Lower leg skin (tissue), 4 donors: ENCODE measurements around the gene STAMBPL1. TPM values are rescaled to one million over a fixed set of nuclear protein-coding genes. Genes with fewer than 3 reads are reported as not detected.

Experiments used
- DNase-seq, 2 donors: peaks; one replicate each; pipeline ENCODE4 v3.0.0-alpha.2; 2019; ENCODE audit warnings: low spot score in 2 of 2
- H3K4me3 ChIP-seq: fragments of 200-600 bp; sonication (generic); 2 replicates; pipeline ENCODE4 v1.5.1; 2017; ENCODE audit warnings: mild to moderate bottlenecking, low read depth; ENCODE audit not compliant: poor library complexity, severe bottlenecking
- POLR2A ChIP-seq, 2 donors: fragments of 450-650 bp; IDR thresholded peaks; one replicate each; pipeline ENCODE4 v1.6.1; 2016 to 2017; ENCODE audit warnings: antibody characterized with exemption in 2 of 2, mild to moderate bottlenecking in 1 of 2, moderate library complexity in 1 of 2
- WGBS, 2 donors: methylation state at CpG; one replicate each; pipeline ENCODE4 v1.1.5; 2018; 5-methylcytosine and 5-hydroxymethylcytosine counted together
- intact Hi-C: fragments of 100-400 bp; cut with DNase I; formaldehyde crosslinking; loops from one replicate; pipeline ENCODE4 v1.15.0; 2023; ENCODE audit warnings: low total_unique reads
- total RNA-seq, 4 donors: library from RNA; depleted of rRNA; stranded (reverse); fragments of >200 nt; gene quantifications; one replicate each; pipeline ENCODE4 v1.1.0, GENCODE V29; 2016
- TF ChIP-seq, protein P1 (sequence below), 3 donors: fragments of 450-650 bp; IDR thresholded peaks; one replicate each; pipeline ENCODE4 v1.5.1; 2016; ENCODE audit warnings: antibody characterized with exemption in 3 of 3, mild to moderate bottlenecking in 3 of 3, moderate library complexity in 2 of 3

Gene STAMBPL1
- total RNA-seq, 4 donors from 2014 or later = 6.9 to 16.2 (median 10.9) TPM

DNA sequence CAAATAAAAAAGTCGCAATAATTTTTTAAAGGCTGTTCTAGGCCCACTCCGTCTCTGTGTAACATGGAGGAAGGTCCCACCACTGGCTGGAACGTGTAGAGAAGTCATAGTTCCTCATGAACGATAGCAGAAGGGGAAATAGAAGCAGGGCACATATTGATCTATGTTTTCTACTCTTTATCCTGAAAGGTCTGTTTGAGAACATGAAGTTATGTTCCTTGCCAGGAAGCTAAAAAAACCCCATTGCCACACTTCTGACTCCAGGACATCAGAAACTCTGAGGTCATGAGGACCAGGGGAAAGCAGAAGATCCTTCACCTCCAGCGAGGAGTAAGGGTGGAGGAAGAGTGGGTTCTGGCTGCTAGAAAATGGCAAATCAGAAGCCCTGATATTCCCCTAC is 39.2 kb upstream of the STAMBPL1 start:
- TF ChIP-seq, protein P1, sequence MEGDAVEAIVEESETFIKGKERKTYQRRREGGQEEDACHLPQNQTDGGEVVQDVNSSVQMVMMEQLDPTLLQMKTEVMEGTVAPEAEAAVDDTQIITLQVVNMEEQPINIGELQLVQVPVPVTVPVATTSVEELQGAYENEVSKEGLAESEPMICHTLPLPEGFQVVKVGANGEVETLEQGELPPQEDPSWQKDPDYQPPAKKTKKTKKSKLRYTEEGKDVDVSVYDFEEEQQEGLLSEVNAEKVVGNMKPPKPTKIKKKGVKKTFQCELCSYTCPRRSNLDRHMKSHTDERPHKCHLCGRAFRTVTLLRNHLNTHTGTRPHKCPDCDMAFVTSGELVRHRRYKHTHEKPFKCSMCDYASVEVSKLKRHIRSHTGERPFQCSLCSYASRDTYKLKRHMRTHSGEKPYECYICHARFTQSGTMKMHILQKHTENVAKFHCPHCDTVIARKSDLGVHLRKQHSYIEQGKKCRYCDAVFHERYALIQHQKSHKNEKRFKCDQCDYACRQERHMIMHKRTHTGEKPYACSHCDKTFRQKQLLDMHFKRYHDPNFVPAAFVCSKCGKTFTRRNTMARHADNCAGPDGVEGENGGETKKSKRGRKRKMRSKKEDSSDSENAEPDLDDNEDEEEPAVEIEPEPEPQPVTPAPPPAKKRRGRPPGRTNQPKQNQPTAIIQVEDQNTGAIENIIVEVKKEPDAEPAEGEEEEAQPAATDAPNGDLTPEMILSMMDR (IDR thresholded peaks at IDR 0.05) = no peak
- TF ChIP-seq POLR2A (IDR thresholded peaks at IDR 0.05) = no peak
- intact Hi-C loops = no loop called here

DNA sequence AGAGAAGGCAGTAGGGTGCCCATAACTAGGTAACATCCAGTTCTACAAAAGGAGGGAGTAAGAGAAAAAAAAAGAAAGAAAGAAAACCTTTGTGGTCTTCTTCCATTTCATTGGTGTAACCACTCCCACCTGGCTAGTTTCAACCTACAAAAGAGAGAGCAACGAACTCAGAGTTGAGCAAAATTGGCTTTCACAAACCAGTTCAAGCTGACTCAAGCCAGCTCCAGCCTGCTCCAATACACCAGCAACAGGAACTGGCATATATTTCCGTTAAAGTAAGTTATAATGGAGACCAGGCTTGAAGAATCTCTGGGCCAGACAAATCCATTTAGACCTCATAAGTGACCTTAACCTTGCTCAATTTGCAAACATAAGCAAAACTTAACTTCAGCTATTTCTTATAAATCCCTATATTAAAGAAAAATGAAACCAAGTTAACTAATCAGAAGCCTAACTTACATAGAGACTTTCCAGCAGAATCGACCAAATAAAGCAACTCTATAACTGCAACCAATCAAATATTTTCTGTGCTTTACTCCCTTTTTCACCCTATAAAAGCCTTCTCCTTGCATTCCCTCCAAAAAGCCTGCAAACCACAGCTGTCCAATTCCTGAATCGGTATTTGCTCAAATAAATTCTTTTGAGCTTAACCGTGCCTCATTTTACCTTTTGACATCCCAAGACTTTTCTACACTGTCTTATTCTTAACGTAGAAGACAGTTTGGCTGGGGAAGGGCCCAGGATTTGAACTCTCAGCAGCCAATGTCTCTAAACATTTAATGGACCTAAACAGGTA is 38.5 kb upstream of the STAMBPL1 start:
- H3K4me3 ChIP-seq = no peak overlapping the region
- no peak for DNase-seq
- intact Hi-C loops = no loop called here
- WGBS, 2 donors = 64% methylated on average over 6 of the region's 6 CpGs
- TF ChIP-seq, protein P1 (IDR thresholded peaks at IDR 0.05) = no peak
- no peak for TF ChIP-seq POLR2A (IDR thresholded peaks at IDR 0.05)

More for the DNA sequence above, 39.2 kb upstream of the STAMBPL1 start:
- WGBS, 2 donors = 79 to 85% methylated on average over 5 of the region's 5 CpGs
- DNase-seq = no peak
- no peak overlapping the region for H3K4me3 ChIP-seq

DNA sequence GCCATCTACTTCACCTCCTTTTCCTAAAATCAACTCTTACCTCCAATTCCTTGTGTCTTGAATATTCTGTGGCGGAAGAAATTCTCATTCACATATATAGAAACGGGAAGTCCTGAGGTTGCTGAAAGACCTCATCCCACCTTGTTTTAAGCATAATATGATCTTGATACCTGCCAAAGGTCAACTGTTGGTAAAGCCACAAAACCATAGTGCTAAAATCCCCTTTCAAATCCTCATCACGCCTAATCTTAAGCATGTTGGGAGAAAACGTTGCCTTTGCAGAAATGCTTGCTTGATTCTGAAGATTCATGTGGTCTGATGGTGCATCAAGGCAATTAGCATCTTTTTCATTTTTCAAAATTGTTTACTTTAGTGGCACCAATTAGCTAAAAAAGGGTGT is 36.9 kb upstream of the STAMBPL1 start:
- DNase-seq = no peak
- 93 to 97% methylated on average over 4 of the region's 4 CpGs for WGBS, 2 donors
- H3K4me3 ChIP-seq = no peak overlapping the region
- intact Hi-C loops = no loop called here
- no peak for TF ChIP-seq POLR2A (IDR thresholded peaks at IDR 0.05)
- TF ChIP-seq, protein P1 (IDR thresholded peaks at IDR 0.05) = no peak

DNA sequence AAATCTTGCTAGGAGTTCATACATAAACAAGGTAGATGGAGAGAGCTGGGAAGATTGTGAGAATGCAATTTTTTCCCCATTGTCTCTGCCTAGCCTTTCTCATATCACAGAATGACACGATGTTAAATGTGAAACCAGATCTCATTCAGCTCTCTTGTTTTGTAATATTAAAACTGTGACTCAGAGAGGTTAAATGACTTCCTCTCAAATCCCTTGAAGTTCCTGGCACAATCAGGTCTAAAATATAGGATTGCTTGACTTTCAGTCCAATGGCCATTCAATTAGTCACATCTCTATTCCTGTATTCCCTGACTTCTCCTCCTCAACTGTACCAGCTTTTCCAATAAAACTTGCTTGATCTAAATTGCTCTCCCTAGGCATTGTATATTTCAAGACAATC is 31.5 kb upstream of the STAMBPL1 start:
- WGBS, 2 donors = 0 to 11% methylated on average over 1 of the region's 1 CpG
- no peak for TF ChIP-seq POLR2A (IDR thresholded peaks at IDR 0.05)
- TF ChIP-seq, protein P1 (IDR thresholded peaks at IDR 0.05) = no peak
- DNase-seq = no peak
- no peak overlapping the region for H3K4me3 ChIP-seq
- intact Hi-C loops = no loop called here

DNA sequence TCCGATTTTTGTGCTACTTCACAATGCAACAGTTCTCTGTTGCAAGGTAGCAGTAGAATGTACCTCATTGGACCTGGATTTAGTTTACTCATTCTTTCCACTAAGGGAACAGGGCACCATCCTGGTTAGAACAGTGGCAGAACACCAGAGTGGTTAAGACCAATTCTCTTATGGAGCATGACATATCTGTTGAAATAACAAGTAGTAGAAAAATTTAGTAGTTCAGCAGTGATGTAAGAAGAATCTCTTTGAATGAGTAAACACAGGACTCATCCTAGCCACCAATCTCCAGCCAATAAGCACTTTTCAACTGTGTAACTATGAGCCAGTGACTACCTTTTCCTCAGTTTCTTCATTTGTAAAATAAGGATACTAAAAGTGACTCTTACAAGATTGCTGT is 30.8 kb upstream of the STAMBPL1 start:
- no peak for DNase-seq
- TF ChIP-seq POLR2A (IDR thresholded peaks at IDR 0.05) = no peak
- TF ChIP-seq, protein P1 (IDR thresholded peaks at IDR 0.05) = no peak
- H3K4me3 ChIP-seq = no peak overlapping the region
- intact Hi-C loops = no loop called here
- 75 to 78% methylated on average over 1 of the region's 1 CpG for WGBS, 2 donors

DNA sequence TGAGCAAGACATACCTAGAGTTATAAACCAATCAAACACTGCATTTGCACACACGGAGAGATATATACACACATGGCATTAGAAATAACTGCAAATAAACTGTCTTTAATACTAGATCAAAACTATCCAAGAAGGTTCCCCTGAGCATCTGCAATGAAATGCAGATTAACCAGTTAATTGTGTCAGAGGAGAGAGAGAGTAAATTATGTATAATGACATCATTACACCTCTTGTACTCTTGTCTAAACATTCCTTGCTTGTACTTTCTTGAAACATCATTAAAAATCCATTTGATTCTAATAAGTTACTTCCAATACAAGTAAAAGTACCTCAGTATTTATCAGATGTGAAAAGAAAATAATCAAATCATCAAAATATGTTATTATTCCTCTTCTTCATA is 29.3 kb upstream of the STAMBPL1 start:
- intact Hi-C loops = no loop called here
- 58 to 64% methylated on average over 1 of the region's 1 CpG for WGBS, 2 donors
- no peak overlapping the region for H3K4me3 ChIP-seq
- TF ChIP-seq, protein P1 (IDR thresholded peaks at IDR 0.05) = no peak
- TF ChIP-seq POLR2A (IDR thresholded peaks at IDR 0.05) = no peak
- DNase-seq = no peak
